NCI-H82 (cell line): ENCODE results near the gene PURA.
A peak's percentile ranks its signal among the peaks of the same experiment; 100 is the strongest.

Experiments
- DNase-seq: peaks from one replicate; lab custom pipeline; 2025; lab: John Stamatoyannopoulos, UW

Gene PURA

DNA sequence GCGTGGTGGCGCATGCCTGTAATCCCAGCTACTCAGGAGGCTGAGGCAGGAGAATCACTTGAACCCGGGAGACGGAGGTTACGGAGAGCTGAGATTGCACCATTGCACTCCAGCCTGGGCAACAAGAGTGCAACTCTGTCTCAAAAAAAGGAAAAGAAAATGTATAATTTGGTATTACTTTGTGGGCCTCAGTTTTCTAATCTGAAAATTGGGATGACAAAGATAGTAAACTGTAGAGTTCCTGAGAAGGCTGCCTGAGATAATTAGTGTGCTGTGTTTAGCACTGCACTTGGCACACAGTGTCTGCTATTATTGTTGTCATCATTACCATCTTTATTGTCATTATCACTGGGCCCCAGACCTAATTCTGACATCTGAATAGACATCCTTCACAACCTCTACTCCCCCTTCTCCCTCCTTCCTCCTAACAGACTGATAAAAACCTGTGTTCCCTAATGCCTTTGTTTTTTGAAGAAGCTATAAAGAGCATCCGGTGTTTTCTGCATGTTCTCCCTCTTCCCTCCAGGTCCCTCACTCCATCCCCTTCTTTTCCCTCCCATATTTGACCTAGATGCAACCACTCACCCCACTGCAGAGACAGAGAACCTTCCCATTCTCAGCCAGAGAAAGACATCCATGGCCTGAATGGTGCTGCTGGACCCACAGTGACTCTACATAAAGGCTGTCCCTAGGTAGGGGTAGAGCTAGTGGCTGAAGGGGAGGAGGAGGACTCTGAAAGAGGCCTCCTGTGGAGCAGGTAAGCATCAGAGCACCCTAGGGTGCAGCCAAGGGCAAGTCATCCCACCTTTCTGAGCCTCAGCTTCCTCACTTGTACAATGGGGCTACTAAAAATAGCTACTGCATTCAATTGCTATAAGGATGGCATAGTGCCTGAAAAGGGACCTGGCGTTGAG, 45.4 kb downstream of the PURA start:
- DNase-seq, result no peak

GRCh38 chr5:140162275-140162674, 48.4 kb downstream of the PURA start:
- DNase-seq, result no peak

- DNase-seq, result no peak
Observed at GRCh38 chr5:140162781-140163180, 48.9 kb downstream of the PURA start.

GRCh38 chr5:140165101-140165922, 51.4 kb downstream of the PURA start:
- no peak for DNase-seq

GRCh38 chr5:140165923-140166270, 52.0 kb downstream of the PURA start:
- DNase-seq, result no peak

DNA sequence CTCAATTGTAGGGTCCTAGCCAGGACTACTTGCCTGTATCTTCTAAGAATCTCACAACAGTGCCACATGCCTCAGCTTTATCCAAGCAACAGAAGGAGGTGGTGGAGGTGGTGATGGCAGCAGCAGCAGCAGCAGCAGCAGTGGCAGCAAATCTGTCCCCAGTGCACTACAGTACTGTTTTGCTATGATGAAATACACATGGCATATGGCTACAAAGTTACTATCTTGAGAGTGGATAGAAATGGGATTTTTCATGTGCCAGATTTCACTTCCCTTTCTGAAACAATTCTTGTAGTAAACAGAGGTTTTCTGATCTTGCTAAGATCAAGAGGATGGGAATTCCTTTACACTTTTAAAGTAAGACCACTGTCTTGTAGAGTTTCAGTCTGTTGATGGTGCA, 53.0 kb downstream of the PURA start:
- DNase-seq, result no peak

- DNase-seq, result no peak
Observed at GRCh38 chr5:140168371-140168770, 54.5 kb downstream of the PURA start.

- no peak for DNase-seq
Observed at GRCh38 chr5:140169410-140169809, 55.5 kb downstream of the PURA start.

DNA sequence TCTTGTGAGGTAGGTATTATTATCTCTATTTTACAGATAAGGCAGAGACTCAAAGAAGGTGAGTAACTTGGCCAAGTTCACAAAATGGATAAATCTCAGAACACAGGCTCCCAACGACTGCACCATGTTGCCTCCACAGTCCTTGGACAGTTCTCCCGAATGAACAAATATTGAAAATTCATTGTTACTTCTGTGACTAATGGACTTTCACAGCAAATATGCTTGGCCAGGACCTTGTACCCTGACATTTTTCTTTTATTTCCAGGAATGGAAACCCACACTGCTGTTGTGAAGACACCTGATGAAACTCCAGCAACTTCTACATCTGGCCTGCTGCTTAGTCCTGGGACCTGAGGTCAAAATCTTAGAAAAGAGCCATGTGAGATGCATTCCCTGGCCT, 58.6 kb downstream of the PURA start:
- DNase-seq, result no peak

DNA sequence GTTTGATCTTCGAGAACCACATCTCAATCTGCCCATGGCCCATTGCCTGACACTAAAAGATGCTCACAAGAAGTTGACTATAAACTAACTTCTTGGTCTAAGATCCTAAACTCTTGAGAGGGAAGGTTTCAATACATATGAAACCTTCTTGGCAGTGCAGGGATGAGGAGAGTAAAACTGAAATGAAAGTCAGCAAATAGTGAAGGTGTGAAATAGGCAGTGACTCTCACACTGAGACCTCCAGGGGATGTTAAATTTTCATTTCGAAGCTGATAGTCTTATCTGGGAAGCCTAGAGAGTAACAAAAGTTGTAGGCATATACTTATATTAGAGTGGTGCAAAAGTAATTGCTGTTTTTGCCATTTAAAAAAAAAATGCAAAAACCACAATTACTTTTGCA, 60.1 kb downstream of the PURA start:
- no peak for DNase-seq

DNA sequence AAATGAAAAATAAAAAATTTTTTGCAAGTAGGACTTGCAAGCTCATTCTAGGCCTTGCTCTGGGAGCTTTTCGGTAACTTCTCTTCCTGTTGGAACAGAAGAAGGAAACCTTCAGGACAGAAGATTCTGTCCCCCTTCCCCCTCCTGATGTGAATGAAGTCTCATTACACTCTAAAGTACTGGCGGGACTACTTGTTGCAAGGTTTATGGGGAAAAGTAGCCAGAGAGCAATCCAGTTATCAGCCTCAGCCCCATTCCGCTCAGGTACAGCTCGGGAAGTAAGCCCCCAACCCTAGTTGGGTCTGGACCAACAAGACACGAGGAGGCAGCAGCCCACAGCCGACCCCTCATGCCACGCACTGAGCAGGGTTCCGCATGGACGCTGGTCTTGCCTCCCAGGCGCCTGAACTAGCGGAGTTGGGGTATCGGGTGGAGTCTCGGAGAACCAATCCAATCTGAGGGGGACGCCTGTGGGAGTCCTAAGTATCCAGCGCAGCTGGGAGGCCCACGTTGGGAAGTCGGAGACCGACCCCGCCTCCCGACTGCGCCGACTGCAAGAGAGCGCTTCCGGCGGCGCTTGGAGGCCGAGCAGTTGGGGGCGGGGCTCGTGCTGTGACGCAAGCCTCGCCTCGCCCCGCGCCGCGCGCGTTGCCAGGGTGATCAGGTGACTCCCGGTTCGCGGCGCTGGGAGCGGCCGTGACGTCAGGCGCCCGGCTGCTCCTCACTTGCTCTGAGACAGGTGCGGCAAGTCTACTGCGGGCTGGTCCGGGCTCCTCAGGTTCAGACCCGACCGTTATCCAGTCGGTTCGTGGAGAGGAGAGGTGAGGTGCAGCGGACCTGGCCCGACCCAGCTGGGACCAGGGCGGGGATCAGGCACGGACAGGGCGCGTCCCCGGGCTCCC, 60.8 kb downstream of the PURA start, which contains the start of gene CYSTM1:
Gene CYSTM1, plus strand, starts transcription at position 724 of the 902 bp plus-strand sequence. CDS start 19,278 bp downstream, outside the sequence.
- peak; percentile 97 for DNase-seq
